ENCODE results near the gene GDPD5. TPM values are rescaled to one million over a fixed set of nuclear protein-coding genes. Genes with fewer than 3 reads are reported as not detected.

The GDPD5 gene
- total RNA-seq, 4 donors from 2014 or later = 9.6 to 52.9 (median 28.2) TPM

DNA sequence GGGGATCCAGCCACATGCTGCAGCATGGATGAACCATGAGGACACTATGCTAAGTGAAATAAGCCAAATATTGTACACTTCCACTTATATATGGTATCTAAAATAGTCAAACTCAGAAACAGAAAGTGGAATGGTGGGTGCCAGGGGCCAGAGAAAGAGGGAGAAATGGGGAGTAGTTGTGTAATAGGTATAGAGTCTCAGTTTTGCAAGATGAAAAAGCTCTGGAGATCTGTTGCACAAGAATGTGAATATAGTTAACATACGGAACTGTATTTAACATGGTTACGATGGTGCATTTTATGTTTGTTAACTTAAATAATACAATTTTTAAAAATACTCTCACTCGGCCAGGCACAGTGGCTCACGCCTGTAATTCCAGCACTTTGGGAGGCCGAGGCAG, 21.2 kb downstream of the GDPD5 start:
- Histone ChIP-seq H3K9me3 (no peaks in the 10 kb centered on the region), H3K4me1 (peaks cover 0 to 6% of the 10 kb centered on the region in 2 donors), H3K36me3 (no peaks in the 10 kb centered on the region), H3K27ac (no peak overlapping the region), H3K27me3 (no peaks in the 10 kb centered on the region), H3K4me3 (no peak overlapping the region)
- TF ChIP-seq POLR2A (IDR thresholded peaks at IDR 0.05) = no peak
- TF ChIP-seq, protein P1, sequence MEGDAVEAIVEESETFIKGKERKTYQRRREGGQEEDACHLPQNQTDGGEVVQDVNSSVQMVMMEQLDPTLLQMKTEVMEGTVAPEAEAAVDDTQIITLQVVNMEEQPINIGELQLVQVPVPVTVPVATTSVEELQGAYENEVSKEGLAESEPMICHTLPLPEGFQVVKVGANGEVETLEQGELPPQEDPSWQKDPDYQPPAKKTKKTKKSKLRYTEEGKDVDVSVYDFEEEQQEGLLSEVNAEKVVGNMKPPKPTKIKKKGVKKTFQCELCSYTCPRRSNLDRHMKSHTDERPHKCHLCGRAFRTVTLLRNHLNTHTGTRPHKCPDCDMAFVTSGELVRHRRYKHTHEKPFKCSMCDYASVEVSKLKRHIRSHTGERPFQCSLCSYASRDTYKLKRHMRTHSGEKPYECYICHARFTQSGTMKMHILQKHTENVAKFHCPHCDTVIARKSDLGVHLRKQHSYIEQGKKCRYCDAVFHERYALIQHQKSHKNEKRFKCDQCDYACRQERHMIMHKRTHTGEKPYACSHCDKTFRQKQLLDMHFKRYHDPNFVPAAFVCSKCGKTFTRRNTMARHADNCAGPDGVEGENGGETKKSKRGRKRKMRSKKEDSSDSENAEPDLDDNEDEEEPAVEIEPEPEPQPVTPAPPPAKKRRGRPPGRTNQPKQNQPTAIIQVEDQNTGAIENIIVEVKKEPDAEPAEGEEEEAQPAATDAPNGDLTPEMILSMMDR (IDR thresholded peaks at IDR 0.05) = no peak
- no peak for DNase-seq
- intact Hi-C loops (cut with DNase I; ENCODE audit: low total_unique reads) = no loop called here

DNA sequence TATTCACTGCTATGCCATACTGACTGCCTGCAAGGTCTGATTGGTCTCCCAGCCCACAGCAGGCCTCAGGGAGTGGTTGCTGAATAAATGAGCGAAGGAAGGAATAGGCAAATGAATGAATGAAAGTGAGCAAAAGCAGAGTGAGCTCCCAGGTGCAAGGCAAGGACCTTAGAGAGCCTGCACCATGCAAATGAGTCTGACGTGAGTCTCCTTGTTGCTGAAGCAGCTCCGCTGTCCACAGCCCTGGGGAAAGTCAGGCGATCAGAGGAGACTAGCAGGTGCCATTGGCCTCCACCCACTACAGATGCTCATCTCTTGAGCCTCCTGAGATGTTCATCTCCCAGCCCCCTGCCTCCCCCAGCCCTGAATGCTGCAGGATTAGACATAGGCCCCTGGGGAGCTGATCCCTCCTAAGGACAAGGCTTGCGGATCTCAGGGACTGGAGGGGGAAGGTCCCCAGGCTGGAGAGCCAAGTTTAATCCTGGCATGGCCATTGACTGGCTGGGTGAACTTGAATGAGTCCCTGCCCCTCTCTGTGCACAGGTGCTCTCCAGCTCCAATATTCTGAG, 22.1 kb downstream of the GDPD5 start:
- Histone ChIP-seq H3K27me3 (no peaks in the 10 kb centered on the region), H3K36me3 (no peaks in the 10 kb centered on the region), H3K4me3 (no peak overlapping the region), H3K4me1 (peaks cover 3 to 11% of the 10 kb centered on the region in 2 donors), H3K9me3 (no peaks in the 10 kb centered on the region), H3K27ac (no peak overlapping the region)
- TF ChIP-seq, protein P1 (IDR thresholded peaks at IDR 0.05) = no peak
- TF ChIP-seq POLR2A (IDR thresholded peaks at IDR 0.05) = no peak
- intact Hi-C loops (cut with DNase I; ENCODE audit: low total_unique reads) = no loop called here
- DNase-seq = no peak

DNA sequence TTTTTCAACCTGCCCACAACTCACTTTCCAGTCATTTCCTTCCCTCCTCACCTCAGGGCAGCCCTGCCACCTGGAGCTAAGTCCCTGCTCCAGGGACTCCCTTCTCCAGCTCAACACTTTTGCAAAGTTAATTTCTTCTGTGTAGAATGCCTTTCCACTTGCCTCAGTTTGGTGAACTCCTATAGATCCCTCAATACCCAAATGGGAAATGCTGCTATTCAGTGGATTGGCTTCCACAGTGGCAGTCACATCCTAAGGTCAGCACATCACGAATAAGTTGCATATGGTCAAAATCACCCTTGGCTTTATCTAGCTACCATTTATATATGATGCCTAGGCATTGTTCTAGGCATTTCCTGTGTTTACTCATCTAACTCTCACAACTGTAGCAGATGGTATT, 23.6 kb downstream of the GDPD5 start:
- TF ChIP-seq POLR2A (IDR thresholded peaks at IDR 0.05) = no peak
- TF ChIP-seq, protein P1 (IDR thresholded peaks at IDR 0.05) = no peak
- no peaks in the 10 kb centered on the region for H3K27me3 ChIP-seq
- no peak overlapping the region for H3K27ac ChIP-seq
- no peaks in the 10 kb centered on the region for H3K36me3 ChIP-seq
- H3K9me3 ChIP-seq = no peaks in the 10 kb centered on the region
- no peak overlapping the region for H3K4me3 ChIP-seq
- intact Hi-C loops (cut with DNase I; ENCODE audit: low total_unique reads) = no loop called here
- H3K4me1 ChIP-seq = peaks cover 3 to 14% of the 10 kb centered on the region in 2 donors
- no peak for DNase-seq

DNA sequence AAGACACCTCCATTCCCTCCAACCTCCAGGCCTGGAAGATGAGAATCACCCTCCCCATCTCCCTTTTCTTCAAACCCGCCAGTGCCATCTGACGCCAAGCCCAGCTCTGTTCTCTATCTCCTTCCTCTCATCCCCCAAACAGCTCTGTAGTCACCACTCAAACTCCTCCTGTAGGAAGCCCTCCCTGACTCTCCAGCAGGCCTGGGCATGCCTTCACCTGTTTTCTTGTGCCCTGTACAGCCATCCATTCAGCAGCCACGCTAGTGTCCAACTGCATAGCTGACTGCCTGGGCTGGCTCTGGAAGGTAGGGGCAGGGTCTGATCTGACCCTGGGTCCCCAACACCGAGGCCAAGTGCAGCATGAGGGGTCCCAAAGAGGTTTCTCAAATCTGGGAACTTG, 25.0 kb downstream of the GDPD5 start:
- TF ChIP-seq, protein P1 (IDR thresholded peaks at IDR 0.05) = no peak
- no peak for TF ChIP-seq POLR2A (IDR thresholded peaks at IDR 0.05)
- H3K4me3 ChIP-seq = no peak overlapping the region
- intact Hi-C loops (cut with DNase I; ENCODE audit: low total_unique reads) = no loop called here
- H3K4me1 ChIP-seq = peaks cover 3 to 14% of the 10 kb centered on the region in 2 donors
- H3K9me3 ChIP-seq = no peaks in the 10 kb centered on the region
- DNase-seq = no peak
- H3K27ac ChIP-seq = peak overlapping the region; percentile 79 to 87
- H3K27me3 ChIP-seq = no peaks in the 10 kb centered on the region
- no peaks in the 10 kb centered on the region for H3K36me3 ChIP-seq

DNA sequence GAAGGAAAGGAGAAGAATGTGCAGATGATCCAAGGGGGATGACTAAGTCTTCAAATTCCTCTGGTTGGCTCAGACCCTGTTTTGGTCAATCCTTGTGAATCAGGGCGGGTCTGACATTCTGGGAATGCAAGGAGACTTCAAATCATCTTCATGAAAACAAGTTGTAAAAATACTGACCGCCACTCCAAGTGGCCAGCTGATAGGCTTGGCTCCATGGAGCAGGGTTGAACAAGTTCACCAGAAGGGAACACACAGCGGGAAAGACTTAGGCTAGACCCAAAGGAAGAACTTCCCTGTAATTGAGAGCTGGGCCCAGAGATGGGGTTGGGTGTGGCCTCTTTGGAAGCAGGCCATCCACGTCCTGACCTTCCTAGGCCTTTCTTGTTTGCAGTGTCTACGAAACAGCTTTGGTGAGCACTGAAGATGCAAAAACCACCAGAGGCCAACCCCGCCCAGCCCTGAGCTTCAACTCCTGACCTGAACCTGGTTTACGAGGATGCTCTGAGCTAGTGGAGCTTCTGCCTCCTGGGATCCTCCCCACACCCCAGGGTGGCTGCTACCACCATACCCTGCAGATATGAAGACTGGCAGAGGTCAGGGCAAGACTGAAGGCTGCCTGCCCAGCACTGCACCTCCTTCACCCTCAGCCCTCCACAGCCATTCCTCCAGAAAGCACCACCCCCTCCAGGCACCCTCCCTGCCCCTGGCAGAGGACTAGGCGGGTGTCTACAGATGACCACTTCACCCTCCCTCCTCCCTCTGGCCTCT, 26.1 kb downstream of the GDPD5 start:
- no peaks in the 10 kb centered on the region for H3K36me3 ChIP-seq
- H3K27ac ChIP-seq = peak overlapping the region; percentile 79 to 87
- H3K4me1 ChIP-seq = peaks cover 3 to 14% of the 10 kb centered on the region in 2 donors
- intact Hi-C loops (cut with DNase I; ENCODE audit: low total_unique reads) = no loop called here
- H3K9me3 ChIP-seq = no peaks in the 10 kb centered on the region
- H3K4me3 ChIP-seq = no peak overlapping the region
- DNase-seq = peak; percentile 81 to 88
- H3K27me3 ChIP-seq = no peaks in the 10 kb centered on the region
- TF ChIP-seq, protein P1 (IDR thresholded peaks at IDR 0.05) = no peak
- TF ChIP-seq POLR2A (IDR thresholded peaks at IDR 0.05) = no peak

All from uterus (tissue), 4 donors.